ENCODE data around the gene TERB1. TPM values are rescaled to one million over a fixed set of nuclear protein-coding genes. Genes with fewer than 3 reads are reported as not detected.

TERB1 gene
- total and polyA plus RNA-seq, 11 donors = not detected

- Histone ChIP-seq H3K36me3 (peaks cover 0 to 29% (median 21%) of the 10 kb centered on the region in 9 donors), H3K27ac (peak within 1 kb of the TSS; percentile 66 to 94 (median 86)), H3K4me1 (peaks cover 0 to 28% (median 15%) of the 10 kb centered on the region in 12 donors), H3K27me3 (no peaks in the 10 kb centered on the region), H3K4me3 (peak within 1 kb of the TSS; percentile 67 to 95 (median 84)), H3K9me3 (no peaks in the 10 kb centered on the region)
- intact Hi-C loops (cut with DNase I) = loop anchor here in 8 of 10 donors (2.0 to 5.0 kb wide), 4 partner anchors 36 to 42 kb away; no protein-coding TSS in a partner anchor
- peak; percentile 89 to 99 (median 98) for ATAC-seq
- WGBS, 4 donors = 1 to 3% (median 1%) methylated on average over 23 to 84 of the region's 84 CpGs
- peak; percentile 85 to 95 (median 90) for DNase-seq
- TF ChIP-seq POLR2A (IDR thresholded peaks at IDR 0.05) = peak in 1 of 2 donors; percentile 79
- TF ChIP-seq, protein P1, sequence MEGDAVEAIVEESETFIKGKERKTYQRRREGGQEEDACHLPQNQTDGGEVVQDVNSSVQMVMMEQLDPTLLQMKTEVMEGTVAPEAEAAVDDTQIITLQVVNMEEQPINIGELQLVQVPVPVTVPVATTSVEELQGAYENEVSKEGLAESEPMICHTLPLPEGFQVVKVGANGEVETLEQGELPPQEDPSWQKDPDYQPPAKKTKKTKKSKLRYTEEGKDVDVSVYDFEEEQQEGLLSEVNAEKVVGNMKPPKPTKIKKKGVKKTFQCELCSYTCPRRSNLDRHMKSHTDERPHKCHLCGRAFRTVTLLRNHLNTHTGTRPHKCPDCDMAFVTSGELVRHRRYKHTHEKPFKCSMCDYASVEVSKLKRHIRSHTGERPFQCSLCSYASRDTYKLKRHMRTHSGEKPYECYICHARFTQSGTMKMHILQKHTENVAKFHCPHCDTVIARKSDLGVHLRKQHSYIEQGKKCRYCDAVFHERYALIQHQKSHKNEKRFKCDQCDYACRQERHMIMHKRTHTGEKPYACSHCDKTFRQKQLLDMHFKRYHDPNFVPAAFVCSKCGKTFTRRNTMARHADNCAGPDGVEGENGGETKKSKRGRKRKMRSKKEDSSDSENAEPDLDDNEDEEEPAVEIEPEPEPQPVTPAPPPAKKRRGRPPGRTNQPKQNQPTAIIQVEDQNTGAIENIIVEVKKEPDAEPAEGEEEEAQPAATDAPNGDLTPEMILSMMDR (IDR thresholded peaks at IDR 0.05) = peak; percentile 97 to 99 (median 99)
These were observed 29.3 kb upstream of the TERB1 start, which contains the start of gene NAE1 for GRCh38 chr16:66830422-66831404. Gene NAE1, minus strand, starts transcription at chr16:66830976. Its CDS starts 77 bp downstream, at chr16:66830899.

DNA sequence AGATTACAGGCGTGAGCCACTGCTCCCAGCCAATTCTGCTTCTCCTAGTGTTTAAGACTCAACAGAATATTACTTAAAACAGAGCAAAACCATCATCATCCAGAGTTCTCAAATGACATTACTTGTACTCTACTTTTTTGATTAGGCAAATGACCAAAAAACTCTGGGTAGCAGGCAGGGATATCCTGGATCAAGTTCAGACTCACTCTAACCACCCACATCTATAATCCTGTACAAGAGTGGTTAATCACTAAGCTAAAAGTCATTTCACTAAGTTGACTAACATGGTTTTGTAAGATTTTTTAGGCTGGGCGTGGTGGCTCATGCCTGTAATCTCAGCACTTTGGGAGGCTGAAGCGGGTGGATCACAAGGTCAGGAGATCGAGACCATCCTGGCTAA lies 22.6 kb upstream of the TERB1 start:
- Histone ChIP-seq H3K4me3 (no peak overlapping the region), H3K4me1 (peaks cover 0 to 13% (median 4%) of the 10 kb centered on the region in 12 donors), H3K36me3 (peaks cover 4 to 93% (median 83%) of the 10 kb centered on the region in 9 donors), H3K27me3 (no peaks in the 10 kb centered on the region), H3K27ac (no peak overlapping the region), H3K9me3 (no peaks in the 10 kb centered on the region)
- ATAC-seq (no peak), DNase-seq (no peak)
- intact Hi-C loops (cut with DNase I) = no loop called here
- TF ChIP-seq, protein P1 (IDR thresholded peaks at IDR 0.05) = no peak
- no peak for TF ChIP-seq POLR2A (IDR thresholded peaks at IDR 0.05)
- 96% methylated on average over 4 of the region's 4 CpGs for WGBS, 4 donors

DNA sequence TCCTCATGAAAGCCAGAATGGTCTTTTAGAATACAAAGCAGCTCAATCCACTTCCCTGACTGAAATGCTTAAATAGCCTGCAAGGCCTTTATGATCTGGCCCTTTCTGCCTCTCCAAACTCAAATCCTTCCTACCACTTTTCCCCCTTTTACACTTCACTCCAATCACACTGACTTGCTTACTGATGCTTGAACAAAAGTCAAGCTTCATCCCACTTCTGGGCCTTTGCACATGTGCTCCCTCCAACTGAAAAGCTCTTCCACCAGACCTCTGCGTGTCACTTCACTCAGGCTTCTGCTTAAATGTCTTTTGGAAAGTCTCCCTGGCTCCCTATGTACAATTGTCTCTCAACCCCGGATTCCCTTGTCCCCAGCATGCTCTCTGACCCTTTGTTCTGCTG lies 13.3 kb upstream of the TERB1 start:
- H3K4me1 ChIP-seq = no peaks in the 10 kb centered on the region
- ATAC-seq (no peak), DNase-seq (no peak)
- no peaks in the 10 kb centered on the region for H3K27me3 ChIP-seq
- intact Hi-C loops (cut with DNase I) = loop anchor here in 3 of 10 donors (5.0 to 10.0 kb wide), 3 partner anchors 90 to 100 kb away; no protein-coding TSS in a partner anchor
- H3K27ac ChIP-seq = no peak overlapping the region
- 93 to 99% (median 96%) methylated on average over 2 of the region's 2 CpGs for WGBS, 4 donors
- TF ChIP-seq, protein P1 (IDR thresholded peaks at IDR 0.05) = no peak
- TF ChIP-seq POLR2A (IDR thresholded peaks at IDR 0.05) = no peak
- H3K4me3 ChIP-seq = no peak overlapping the region
- no peaks in the 10 kb centered on the region for H3K9me3 ChIP-seq
- H3K36me3 ChIP-seq = peaks cover 0 to 100% (median 98%) of the 10 kb centered on the region in 9 donors

DNA sequence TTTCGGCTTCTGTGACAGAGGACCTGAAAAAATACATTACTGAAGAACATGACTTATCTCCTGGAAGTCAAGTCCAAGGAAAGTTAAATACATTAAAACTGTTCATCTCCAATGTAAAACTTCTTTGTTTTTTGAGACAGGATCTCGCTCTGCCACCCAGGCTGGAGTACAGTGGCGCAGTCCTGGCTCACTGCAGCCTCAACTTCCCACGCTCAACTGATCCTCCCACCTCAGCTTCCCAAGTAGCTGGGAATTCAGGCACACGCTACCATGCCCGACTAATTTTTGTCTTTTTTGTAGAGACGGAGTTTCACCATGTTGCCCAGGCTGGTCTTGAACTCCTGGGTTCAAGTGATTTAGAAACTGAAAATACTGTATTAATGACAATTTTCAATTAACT lies 9.7 kb upstream of the TERB1 start:
- intact Hi-C loops (cut with DNase I) = loop anchor here in 3 of 10 donors (5.0 to 10.0 kb wide), 3 partner anchors 86 to 96 kb away; no protein-coding TSS in a partner anchor
- WGBS, 4 donors = 94 to 97% (median 96%) methylated on average over 7 of the region's 7 CpGs
- Histone ChIP-seq H3K4me3 (no peak overlapping the region), H3K27me3 (no peaks in the 10 kb centered on the region), H3K36me3 (peaks cover 0 to 100% (median 96%) of the 10 kb centered on the region in 9 donors), H3K9me3 (no peaks in the 10 kb centered on the region), H3K4me1 (no peaks in the 10 kb centered on the region), H3K27ac (no peak overlapping the region)
- DNase-seq (no peak), ATAC-seq (no peak)
- TF ChIP-seq, protein P1 (IDR thresholded peaks at IDR 0.05) = no peak
- no peak for TF ChIP-seq POLR2A (IDR thresholded peaks at IDR 0.05)
